Retinal pigment epithelial cell (primary cell): ENCODE results near the gene TEKT3.

Experiments
- DNase-seq: peaks from one replicate; pipeline ENCODE4 v3.0.0-alpha.2; 2010; ENCODE audit warnings: low read depth
- H3K4me3 ChIP-seq: 2 replicates; pipeline ENCODE4 v1.5.1; 2011; ENCODE audit warnings: mild to moderate bottlenecking, low read length, control low read depth, moderate library complexity
- TF ChIP-seq, protein P1 (sequence below): conservative IDR thresholded peaks from 2 replicates; pipeline ENCODE4 v1.5.1; 2011; ENCODE audit warnings: low read depth, low read length, control low read depth, inconsistent platforms

TEKT3 gene

DNA sequence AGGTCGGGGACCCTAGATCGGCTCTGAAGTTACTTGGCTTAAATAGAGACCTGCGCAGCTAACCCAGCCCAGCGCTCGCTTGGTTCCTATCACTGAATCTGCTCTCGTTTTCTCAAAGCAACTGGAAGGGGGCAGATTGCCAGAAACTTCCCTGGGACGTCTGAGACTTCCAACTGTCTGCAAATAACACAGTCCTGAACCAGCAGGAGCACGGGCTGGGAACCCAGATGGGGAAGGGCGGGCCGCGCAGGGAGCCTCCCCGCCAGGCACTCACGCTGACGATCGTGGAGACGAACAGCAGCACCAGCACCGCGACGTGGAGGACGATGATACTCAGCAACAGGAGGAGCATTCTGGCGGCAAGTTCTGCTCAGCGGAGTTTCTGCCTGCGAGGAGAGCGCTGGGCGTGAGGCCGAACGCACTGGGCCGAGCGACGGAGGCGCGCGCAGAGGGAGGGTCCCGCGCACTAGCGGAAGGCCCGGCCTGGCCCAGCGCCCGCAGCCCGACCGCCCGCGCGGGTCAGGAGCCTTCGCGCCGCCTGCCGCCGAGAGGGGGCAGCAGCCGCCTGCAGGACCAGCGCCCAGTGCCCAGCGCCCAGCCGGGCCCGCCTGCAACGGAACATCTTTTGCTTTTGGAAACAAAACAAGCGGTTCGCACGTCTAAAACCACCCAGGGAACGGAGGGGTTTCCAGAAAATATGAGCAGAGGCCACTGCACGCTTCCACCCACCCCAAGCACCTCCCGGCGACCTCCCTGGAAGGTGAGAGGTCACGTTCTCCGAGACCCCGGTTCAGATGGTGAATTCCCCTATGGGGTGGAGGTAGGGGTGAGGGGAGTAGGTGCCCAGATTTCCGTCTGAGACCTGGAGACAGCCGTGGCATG lies 80.8 kb downstream of the TEKT3 start:
- no peak for DNase-seq
- TF ChIP-seq, protein P1, sequence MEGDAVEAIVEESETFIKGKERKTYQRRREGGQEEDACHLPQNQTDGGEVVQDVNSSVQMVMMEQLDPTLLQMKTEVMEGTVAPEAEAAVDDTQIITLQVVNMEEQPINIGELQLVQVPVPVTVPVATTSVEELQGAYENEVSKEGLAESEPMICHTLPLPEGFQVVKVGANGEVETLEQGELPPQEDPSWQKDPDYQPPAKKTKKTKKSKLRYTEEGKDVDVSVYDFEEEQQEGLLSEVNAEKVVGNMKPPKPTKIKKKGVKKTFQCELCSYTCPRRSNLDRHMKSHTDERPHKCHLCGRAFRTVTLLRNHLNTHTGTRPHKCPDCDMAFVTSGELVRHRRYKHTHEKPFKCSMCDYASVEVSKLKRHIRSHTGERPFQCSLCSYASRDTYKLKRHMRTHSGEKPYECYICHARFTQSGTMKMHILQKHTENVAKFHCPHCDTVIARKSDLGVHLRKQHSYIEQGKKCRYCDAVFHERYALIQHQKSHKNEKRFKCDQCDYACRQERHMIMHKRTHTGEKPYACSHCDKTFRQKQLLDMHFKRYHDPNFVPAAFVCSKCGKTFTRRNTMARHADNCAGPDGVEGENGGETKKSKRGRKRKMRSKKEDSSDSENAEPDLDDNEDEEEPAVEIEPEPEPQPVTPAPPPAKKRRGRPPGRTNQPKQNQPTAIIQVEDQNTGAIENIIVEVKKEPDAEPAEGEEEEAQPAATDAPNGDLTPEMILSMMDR: peak; percentile 53
- H3K4me3 ChIP-seq: peak overlapping the region; percentile 81

DNA sequence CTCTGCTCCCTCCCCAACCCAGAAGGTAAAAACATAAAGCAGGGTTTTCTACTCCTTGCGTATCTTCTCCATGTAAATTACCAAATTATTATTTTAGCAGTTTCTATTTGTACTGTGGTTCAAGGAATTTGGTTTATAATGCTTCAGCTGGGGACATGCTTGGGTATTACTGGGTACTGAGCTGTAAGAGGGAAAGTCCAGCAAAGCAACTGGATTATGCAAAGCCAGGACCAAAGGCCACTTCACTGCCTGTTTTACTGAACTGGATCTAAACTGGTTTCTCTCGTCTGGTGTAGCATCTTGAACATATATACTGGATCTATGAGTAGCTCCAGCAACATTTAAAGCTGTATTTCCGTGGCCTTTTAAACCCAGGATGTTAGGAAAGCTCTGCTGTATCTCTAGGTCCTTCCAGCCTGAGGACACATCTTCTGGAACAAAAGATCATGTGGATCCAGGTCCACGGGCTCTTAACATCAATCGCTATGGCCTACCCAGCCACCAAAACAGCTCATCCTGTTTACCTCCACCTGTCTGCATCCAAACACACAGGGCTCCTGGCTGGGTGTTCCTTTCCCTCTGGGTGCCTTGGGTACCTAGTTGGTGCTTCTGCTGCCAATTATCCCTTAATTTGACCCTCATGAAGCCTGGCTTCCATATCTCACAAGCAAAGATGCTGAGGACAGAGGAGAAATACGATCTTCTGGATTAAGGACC lies 83.4 kb downstream of the TEKT3 start:
- H3K4me3 ChIP-seq: no peak overlapping the region
- no peak for DNase-seq
- TF ChIP-seq, protein P1: no peak

DNA sequence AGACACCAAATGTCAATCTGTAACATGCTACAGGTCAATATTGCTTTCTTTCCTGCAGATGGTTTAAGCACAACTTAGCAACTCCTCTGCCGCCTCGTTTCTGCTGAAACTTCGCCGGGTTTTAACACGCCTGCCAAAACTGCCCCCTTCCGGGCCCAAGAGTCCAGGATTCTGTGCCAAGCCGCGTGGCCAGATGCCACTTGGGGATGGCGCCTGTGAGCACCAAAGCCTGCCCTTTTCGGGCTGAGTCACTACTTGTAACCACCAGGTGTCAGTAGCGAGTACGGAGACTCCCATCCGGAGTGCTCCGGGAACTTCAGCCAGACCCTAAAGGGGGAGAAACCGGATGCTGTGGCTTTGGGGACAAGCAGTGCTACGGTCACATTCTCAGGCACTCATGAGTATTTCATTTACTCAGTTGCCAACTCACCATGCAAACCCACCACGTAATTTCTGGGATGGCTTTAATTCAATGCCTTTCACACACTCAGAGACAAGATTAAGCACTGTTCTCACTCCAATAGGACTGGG lies 84.1 kb downstream of the TEKT3 start:
- H3K4me3 ChIP-seq: no peak overlapping the region
- DNase-seq: peak; percentile 66
- TF ChIP-seq, protein P1: peak; percentile 86

DNA sequence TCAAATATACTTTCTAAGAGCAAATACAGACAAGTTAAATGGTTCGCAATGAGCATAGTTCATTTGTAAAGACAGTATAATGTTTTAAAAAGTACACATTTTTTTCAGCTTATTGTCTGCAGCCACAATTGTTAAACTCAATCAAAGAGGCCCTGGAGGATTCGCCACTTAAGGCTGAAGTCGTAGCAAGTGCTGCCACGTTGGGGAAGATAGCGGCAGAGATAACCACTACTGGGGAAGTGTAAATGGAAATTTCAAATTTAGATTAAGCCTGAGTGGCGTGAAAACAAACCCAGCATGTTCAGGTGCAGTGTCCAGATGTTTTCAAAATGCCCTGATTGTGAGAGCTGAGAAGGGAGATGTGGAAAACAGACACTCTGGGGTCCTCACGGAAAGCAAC lies 84.7 kb downstream of the TEKT3 start:
- TF ChIP-seq, protein P1: no peak
- no peak for DNase-seq
- no peak overlapping the region for H3K4me3 ChIP-seq

DNA sequence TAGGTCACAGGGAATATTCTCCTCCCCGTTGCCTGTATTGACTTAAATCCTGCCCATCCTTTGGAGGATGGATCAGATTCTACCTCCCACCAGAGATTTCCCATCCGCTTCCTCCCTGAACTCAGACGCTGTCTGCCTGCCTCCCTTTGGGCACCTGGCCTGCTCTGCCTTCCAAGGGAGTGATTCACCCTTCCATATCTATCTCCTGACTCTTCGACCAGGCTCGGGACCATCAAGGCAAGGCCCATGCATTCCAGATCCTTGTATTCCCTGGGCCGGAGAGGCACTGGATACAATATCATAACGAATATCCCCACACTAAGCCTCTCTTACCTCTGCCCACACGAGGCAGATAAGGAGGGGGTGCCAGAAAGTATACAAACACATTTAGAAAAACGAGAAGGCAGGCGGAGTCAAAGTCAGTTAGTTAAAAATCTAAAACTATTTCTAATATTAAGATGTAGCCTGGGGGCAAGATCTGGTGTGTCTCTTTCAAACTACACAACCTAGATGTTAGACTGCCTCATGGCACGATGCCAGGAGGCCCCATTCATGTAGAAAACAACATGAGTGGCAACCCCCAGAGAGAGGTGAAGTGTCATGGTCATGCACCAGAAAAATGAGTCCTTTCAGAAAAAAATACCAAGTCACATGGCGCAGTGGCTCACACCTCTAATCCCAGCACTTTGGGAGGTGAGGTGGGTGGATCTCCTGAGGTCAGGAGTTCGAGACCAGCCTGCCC lies 85.5 kb downstream of the TEKT3 start:
- TF ChIP-seq, protein P1: no peak
- H3K4me3 ChIP-seq: no peak overlapping the region
- no peak for DNase-seq
